Stimulated activated CD4-positive, alpha-beta T cell treated with anti-CD3 and anti-CD28 coated beads, Interleukin-1b, Interleukin-23, amount 100 ng/mL, for 1 hour (primary cell): ENCODE results near the gene ELF2.
"Not testable (repeated sequence)": the region's sequence is repeated elsewhere in the genome, so short reads cannot be mapped to it uniquely, and the experiment has no call there.

Experiments used
- DNase-seq, 2 donors: peaks; one replicate each; pipeline ENCODE4 v3.0.0-alpha.2; 2020; ENCODE audit warnings: low read depth in 2 of 2

The ELF2 gene

GRCh38 chr4:139022835-139023234, 154.2 kb downstream of the ELF2 start:
- DNase-seq = no peak

GRCh38 chr4:139021071-139021470, 155.9 kb downstream of the ELF2 start:
- not testable (repeated sequence) for DNase-seq

- no peak for DNase-seq
Observed at GRCh38 chr4:139020384-139020783, 156.6 kb downstream of the ELF2 start.

- DNase-seq = no peak
Observed at GRCh38 chr4:139018971-139019758, 157.9 kb downstream of the ELF2 start.

- DNase-seq = no peak
Observed at GRCh38 chr4:139018501-139018900, 158.5 kb downstream of the ELF2 start.

- no peak for DNase-seq
Observed at GRCh38 chr4:139017861-139018260, 159.2 kb downstream of the ELF2 start.

- DNase-seq = peak in 1 of 2 donors; percentile 12
Observed at GRCh38 chr4:139015948-139016471, 161.0 kb downstream of the ELF2 start.

- DNase-seq = peak; percentile 71 to 78
Observed at GRCh38 chr4:139015269-139015947, 161.6 kb downstream of the ELF2 start, which contains the start of gene NOCT. Gene NOCT, plus strand, starts transcription at chr4:139015781. Its CDS starts 201 bp downstream, at chr4:139015982.

- DNase-seq = no peak
Observed at GRCh38 chr4:139014371-139015268, 162.4 kb downstream of the ELF2 start.

- no peak for DNase-seq
Observed at GRCh38 chr4:139011225-139011950, 165.6 kb downstream of the ELF2 start.

- no peak for DNase-seq
Observed at GRCh38 chr4:139009702-139010101, 167.3 kb downstream of the ELF2 start.

- not testable (repeated sequence) for DNase-seq
Observed at GRCh38 chr4:139008278-139008677, 168.7 kb downstream of the ELF2 start.

GRCh38 chr4:139007640-139008039, 169.4 kb downstream of the ELF2 start:
- DNase-seq = no peak
